ENCODE measurements around the gene CDR2.

- TF ChIP-seq, protein P1, sequence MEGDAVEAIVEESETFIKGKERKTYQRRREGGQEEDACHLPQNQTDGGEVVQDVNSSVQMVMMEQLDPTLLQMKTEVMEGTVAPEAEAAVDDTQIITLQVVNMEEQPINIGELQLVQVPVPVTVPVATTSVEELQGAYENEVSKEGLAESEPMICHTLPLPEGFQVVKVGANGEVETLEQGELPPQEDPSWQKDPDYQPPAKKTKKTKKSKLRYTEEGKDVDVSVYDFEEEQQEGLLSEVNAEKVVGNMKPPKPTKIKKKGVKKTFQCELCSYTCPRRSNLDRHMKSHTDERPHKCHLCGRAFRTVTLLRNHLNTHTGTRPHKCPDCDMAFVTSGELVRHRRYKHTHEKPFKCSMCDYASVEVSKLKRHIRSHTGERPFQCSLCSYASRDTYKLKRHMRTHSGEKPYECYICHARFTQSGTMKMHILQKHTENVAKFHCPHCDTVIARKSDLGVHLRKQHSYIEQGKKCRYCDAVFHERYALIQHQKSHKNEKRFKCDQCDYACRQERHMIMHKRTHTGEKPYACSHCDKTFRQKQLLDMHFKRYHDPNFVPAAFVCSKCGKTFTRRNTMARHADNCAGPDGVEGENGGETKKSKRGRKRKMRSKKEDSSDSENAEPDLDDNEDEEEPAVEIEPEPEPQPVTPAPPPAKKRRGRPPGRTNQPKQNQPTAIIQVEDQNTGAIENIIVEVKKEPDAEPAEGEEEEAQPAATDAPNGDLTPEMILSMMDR (IDR thresholded peaks at IDR 0.05; ENCODE audit: low read length): no peak
- TF ChIP-seq EZH2 (optimal IDR thresholded peaks at IDR 0.05; ENCODE audit: low read depth, low read length): no peak
Measured at GRCh38 chr16:22296225-22297113, 78.0 kb downstream of the CDR2 start.

All from MM.1S (cell line).